GM12892 (cell line): ENCODE measurements around the gene NUDT6.

Source experiments
- POLR2A ChIP-seq: IDR thresholded peaks from 2 replicates; pipeline ENCODE4 v1.6.1; 2011; ENCODE audit warnings: low read depth, low read length, control low read depth
- TAF1 ChIP-seq: IDR thresholded peaks from 2 replicates; pipeline ENCODE4 v1.6.1; 2011; ENCODE audit warnings: low read depth, mild to moderate bottlenecking, control low read depth, low read length, borderline replicate concordance

GRCh38 chr4:122876456-122876855 is 45.9 kb downstream of the NUDT6 start:
- TF ChIP-seq TAF1 = no peak
- TF ChIP-seq POLR2A = no peak
